Measurements from ENCODE around the gene TEKTIP1.

Gene TEKTIP1

DNA sequence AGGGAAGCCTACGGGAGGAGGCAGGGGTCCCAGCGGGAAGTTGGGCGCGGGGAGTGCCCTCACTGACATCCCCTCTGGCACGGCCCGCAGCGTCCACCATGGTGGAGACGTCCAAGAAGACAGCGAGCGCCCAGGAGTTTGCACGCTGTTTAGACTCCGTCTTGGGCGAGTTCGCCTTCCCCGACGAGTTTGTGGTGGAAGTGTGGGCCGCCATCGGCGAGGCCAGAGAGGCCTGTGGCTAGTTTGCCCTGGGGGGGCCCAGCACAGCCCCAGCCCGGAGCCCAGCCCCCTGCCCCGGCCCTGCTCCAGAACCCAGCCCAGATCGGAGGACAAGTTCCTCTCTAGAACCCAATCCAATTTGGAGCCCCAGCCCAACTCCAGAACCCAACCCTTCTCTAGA is 51.0 kb downstream of the TEKTIP1 start:
- TF ChIP-seq, protein P1, sequence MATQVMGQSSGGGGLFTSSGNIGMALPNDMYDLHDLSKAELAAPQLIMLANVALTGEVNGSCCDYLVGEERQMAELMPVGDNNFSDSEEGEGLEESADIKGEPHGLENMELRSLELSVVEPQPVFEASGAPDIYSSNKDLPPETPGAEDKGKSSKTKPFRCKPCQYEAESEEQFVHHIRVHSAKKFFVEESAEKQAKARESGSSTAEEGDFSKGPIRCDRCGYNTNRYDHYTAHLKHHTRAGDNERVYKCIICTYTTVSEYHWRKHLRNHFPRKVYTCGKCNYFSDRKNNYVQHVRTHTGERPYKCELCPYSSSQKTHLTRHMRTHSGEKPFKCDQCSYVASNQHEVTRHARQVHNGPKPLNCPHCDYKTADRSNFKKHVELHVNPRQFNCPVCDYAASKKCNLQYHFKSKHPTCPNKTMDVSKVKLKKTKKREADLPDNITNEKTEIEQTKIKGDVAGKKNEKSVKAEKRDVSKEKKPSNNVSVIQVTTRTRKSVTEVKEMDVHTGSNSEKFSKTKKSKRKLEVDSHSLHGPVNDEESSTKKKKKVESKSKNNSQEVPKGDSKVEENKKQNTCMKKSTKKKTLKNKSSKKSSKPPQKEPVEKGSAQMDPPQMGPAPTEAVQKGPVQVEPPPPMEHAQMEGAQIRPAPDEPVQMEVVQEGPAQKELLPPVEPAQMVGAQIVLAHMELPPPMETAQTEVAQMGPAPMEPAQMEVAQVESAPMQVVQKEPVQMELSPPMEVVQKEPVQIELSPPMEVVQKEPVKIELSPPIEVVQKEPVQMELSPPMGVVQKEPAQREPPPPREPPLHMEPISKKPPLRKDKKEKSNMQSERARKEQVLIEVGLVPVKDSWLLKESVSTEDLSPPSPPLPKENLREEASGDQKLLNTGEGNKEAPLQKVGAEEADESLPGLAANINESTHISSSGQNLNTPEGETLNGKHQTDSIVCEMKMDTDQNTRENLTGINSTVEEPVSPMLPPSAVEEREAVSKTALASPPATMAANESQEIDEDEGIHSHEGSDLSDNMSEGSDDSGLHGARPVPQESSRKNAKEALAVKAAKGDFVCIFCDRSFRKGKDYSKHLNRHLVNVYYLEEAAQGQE (IDR thresholded peaks at IDR 0.05; ENCODE audit: insufficient read depth in 1 of 2, low read depth in 2 of 2, low read length in 2 of 2): no peak
- TF ChIP-seq POLR2AphosphoS5 (IDR thresholded peaks at IDR 0.05; ENCODE audit: low read depth, low read length): no peak
- TF ChIP-seq FOXP2 (optimal IDR thresholded peaks at IDR 0.05; ENCODE audit: borderline replicate concordance, extremely low read depth, extremely low read length, insufficient read depth): no peak
- no peak for TF ChIP-seq SIN3A (IDR thresholded peaks at IDR 0.05; ENCODE audit: borderline replicate concordance, insufficient read depth, low read length)
- no peak for TF ChIP-seq TAF1 (IDR thresholded peaks at IDR 0.05; ENCODE audit: borderline replicate concordance, insufficient read depth, low read length)

DNA sequence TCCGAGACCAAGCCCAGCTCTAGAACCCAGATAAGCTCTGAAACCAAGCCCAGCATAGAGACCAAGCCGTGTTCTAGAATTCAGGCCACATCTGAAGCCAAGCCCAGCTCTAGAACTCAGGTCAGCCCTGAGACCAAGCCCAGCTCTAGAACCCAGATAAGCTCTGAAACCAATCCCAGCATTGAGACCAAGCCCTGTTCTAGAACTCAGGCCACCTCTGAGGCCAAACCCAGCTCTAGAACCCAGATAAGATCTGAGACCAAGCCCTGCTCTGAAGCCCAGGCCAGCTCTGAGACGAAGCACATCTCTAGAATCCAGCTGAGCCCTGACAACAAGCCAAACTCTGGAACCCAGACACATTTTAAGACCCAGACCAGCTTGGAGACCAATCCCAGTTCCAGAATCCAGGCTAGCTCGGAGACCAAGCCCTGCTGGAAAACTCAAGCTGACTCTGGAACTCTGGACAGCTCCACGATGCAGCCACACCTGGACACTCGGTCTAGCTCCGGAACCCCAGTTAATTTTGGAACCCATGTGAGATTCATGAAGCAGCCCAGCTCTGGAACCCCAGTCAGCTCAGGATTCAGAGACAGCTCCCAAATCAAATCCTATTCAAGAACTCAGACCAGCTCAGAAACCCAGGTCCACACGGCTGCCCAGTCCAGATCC is 52.2 kb downstream of the TEKTIP1 start:
- TF ChIP-seq SIN3A (IDR thresholded peaks at IDR 0.05; ENCODE audit: borderline replicate concordance, insufficient read depth, low read length): no peak

DNA sequence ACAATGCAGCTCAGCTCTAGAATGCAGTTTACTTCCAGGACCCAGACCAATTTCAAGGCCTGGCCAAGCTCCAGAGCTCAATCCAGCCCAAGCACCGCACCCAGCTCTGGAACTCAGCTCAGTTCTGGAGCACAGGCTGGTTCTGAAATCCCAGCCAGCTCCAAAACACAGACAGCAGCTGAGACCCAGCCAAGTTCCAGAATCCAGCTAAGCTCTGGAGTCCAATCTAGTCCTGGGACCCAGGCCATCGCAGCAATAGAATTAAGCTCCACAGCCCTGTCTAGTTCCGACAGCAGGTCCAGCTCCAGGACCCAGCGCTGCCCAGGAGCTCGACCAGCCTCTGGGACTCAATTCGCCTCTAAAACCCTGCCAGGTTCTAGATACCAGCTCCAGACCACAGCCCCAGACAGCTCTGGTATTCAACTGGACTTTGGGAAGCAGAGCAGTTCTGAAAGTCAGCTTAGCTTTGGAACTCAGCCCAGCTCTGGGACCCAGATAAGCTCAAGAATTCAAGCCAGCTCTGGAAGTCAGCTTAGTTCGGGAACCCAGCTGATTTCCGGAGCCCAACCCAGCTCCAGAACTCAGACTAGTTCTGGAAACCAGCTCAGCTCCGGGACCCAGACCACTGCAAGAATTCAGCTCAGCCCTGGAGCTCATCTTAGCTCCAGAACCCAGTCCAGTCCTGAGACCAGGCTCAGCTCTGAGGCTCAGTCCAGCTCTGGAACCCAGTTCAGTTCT is 53.1 kb downstream of the TEKTIP1 start:
- TF ChIP-seq TAF1 (IDR thresholded peaks at IDR 0.05; ENCODE audit: borderline replicate concordance, insufficient read depth, low read length) (no peak), FOXP2 (optimal IDR thresholded peaks at IDR 0.05; ENCODE audit: borderline replicate concordance, extremely low read depth, extremely low read length, insufficient read depth) (no peak), SIN3A (IDR thresholded peaks at IDR 0.05; ENCODE audit: borderline replicate concordance, insufficient read depth, low read length) (no peak), POLR2AphosphoS5 (IDR thresholded peaks at IDR 0.05; ENCODE audit: low read depth, low read length) (no peak)
- TF ChIP-seq, protein P1 (IDR thresholded peaks at IDR 0.05; ENCODE audit: insufficient read depth in 1 of 2, low read depth in 2 of 2, low read length in 2 of 2): no peak

DNA sequence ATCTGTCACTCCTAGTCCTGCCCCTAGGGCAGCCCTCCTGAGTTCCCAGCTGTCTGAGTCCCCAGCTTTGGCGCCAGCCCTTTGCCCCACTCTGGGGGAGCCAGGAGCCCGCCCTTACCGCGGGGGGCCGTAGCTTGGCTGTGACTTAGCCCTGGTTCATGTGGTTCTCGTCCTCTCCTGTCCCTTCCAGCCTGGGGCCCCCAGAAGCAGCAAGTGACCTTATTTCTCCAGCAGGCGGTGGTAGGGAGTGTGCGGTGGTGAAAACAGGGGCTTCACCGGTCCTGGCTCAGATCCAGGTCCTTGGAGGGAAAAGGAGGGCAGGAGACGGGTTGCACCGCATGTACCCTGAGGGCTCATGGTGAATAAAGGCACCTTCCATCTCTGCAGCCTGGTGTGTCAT is 54.2 kb downstream of the TEKTIP1 start:
- TF ChIP-seq, protein P1 (IDR thresholded peaks at IDR 0.05; ENCODE audit: insufficient read depth in 1 of 2, low read depth in 2 of 2, low read length in 2 of 2): no peak
- TF ChIP-seq FOXP2 (optimal IDR thresholded peaks at IDR 0.05; ENCODE audit: borderline replicate concordance, extremely low read depth, extremely low read length, insufficient read depth) (no peak), POLR2AphosphoS5 (IDR thresholded peaks at IDR 0.05; ENCODE audit: low read depth, low read length) (no peak), TAF1 (IDR thresholded peaks at IDR 0.05; ENCODE audit: borderline replicate concordance, insufficient read depth, low read length) (no peak), SIN3A (IDR thresholded peaks at IDR 0.05; ENCODE audit: borderline replicate concordance, insufficient read depth, low read length) (no peak)

Measured in PFSK-1 (cell line).